AG04450 (cell line): ENCODE data around the gene SEMA7A. TPM values are rescaled to one million over a fixed set of nuclear protein-coding genes. Genes with fewer than 3 reads are reported as not detected.
"Not testable (repeated sequence)": the region's sequence is repeated elsewhere in the genome, so short reads cannot be mapped to it uniquely, and the experiment has no call there.

ENCODE experiments used
- CTCF ChIA-PET: fragments of 300-600, 350-600 bp; formaldehyde crosslinking; extraction: SDS; loops from one replicate; lab custom pipeline; 2022; ENCODE audit warnings: antibody characterized with exemption, inconsistent platforms; lab: Charles Lee
- POLR2A ChIA-PET: fragments of 350-600 bp; formaldehyde crosslinking; extraction: SDS; loops from one replicate; lab custom pipeline; 2021; ENCODE audit warnings: antibody characterized with exemption, inconsistent platforms; lab: Yijun Ruan, JAX
- DNase-seq: peaks from one replicate; pipeline ENCODE4 v3.0.0-alpha.2; 2011; ENCODE audit warnings: low read depth, low spot score
- H3K27ac ChIP-seq: one replicate; pipeline ENCODE4 v1.5.1; 2012; ENCODE audit warnings: low read depth, low read length, control low read depth
- H3K27me3 ChIP-seq: one replicate; pipeline ENCODE4 v1.6.0; 2012; ENCODE audit warnings: low read length; ENCODE audit not compliant: control insufficient read depth, insufficient read depth
- H3K4me3 ChIP-seq: 2 replicates; pipeline ENCODE4 v1.5.1; 2011; ENCODE audit warnings: mild to moderate bottlenecking, low read depth, low read length, control low read depth
- H3K9me3 ChIP-seq: 2 replicates; pipeline ENCODE4 v1.5.1; 2012; ENCODE audit warnings: low read length; ENCODE audit not compliant: control insufficient read depth, insufficient read depth
- CTCF ChIP-seq: IDR thresholded peaks from 2 replicates; pipeline ENCODE4 v1.5.1; 2011; ENCODE audit warnings: low read depth, low read length, control low read depth, inconsistent platforms
- polyA plus RNA-seq: library from polyadenylated mRNA; depleted of rRNA; stranded (reverse); fragments of >200 nt; gene quantifications from 2 replicates; pipeline ENCODE4 v1.2.3, GENCODE V29; 2011; rRNA removed
- small RNA-seq: library from RNA; depleted of rRNA; stranded (forward); fragments of <200 nt; gene quantifications from one replicate; pipeline ENCODE3, GENCODE V24; 2012; ENCODE audit warnings: low read depth; ENCODE audit not compliant: insufficient read length

The SEMA7A gene
- polyA plus RNA-seq, 1 experiment = 7.5 TPM

DNA sequence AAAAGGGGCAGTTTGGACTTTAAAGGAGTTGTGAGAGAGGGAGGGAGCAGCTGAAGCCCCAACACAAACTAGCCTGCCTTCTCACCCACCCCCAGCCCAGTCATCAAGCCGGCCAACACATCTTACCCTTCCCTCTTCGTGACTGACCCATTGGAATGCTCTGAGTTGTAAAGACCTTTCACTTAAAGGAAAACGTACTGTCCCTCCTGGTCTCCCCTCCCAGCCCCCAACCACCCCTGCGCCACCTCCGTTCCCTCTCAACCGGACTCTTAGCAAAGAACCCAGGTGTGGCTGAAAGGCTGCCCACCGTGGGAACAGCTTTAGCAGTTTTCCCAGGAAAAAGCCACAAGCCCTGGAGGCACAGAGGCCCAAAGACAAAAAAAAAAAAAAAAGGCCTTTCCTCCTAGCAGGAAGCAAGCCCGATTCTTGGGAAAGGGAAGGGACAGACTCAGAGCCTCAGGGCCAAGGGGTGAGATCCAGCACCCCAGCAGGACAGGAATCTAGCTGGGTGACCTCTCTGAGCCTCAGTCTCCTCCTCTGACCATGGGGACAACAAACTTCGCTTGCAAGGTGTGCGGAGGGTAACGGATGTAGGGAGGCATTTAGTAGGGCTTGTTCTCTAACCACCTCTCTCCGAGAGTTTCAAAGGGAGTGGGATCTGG lies 68.7 kb downstream of the SEMA7A start:
- H3K4me3 ChIP-seq = peak overlapping the region; percentile 57
- H3K27me3 ChIP-seq = peaks cover 20% of the 10 kb centered on the region
- no peak overlapping the region for H3K27ac ChIP-seq
- no peak for DNase-seq
- CTCF ChIA-PET = interaction anchor here (0.5 to 0.6 kb wide), 2 partner anchors 55 to 237 kb away, joined by 3 to 5 read pairs; no protein-coding TSS in a partner anchor
- no peaks in the 10 kb centered on the region for H3K9me3 ChIP-seq
- no peak for TF ChIP-seq CTCF
- POLR2A ChIA-PET = interaction anchor here (0.6 to 1.2 kb wide), 3 partner anchors 81 to 176 kb away, joined by 5 to 8 read pairs (median 6); no protein-coding TSS in a partner anchor

DNA sequence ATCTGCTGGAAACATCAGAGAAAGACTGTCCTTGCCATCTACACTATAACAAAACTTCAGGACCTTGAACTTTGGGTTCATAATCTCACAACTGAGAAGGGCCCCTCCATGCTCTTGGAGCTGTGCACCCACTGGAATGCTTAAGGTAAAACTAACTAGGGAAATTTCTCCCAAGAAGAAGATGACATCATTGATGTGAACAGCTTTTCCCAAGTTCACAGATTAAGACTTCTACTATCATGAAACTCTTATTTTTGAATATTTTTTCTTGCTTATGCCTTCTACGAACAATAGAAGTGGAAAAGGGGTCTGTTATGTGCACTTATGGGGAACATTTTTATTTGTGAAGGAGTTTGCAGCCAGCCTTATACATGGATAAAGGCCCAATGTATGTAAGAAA lies 71.3 kb downstream of the SEMA7A start:
- CTCF ChIA-PET = interaction anchor here (1.1 to 2.6 kb wide), 4 partner anchors 10 to 309 kb away, joined by 4 to 9 read pairs (median 5); no protein-coding TSS in a partner anchor
- no peak overlapping the region for H3K4me3 ChIP-seq
- no peak for TF ChIP-seq CTCF
- no peaks in the 10 kb centered on the region for H3K9me3 ChIP-seq
- peaks cover 14% of the 10 kb centered on the region for H3K27me3 ChIP-seq
- POLR2A ChIA-PET = no interaction called here
- no peak overlapping the region for H3K27ac ChIP-seq
- no peak for DNase-seq

- H3K4me3 ChIP-seq, H3K27ac ChIP-seq, H3K9me3 ChIP-seq, POLR2A ChIA-PET, DNase-seq: not testable (repeated sequence)
- CTCF ChIA-PET = interaction anchor here (2.6 kb wide), 1 partner anchor 12 kb away, joined by 9 read pairs; no protein-coding TSS in a partner anchor
- peaks cover 14% of the 10 kb centered on the region for H3K27me3 ChIP-seq
Measured at GRCh38 chr15:74360855-74361254, 72.9 kb downstream of the SEMA7A start.

DNA sequence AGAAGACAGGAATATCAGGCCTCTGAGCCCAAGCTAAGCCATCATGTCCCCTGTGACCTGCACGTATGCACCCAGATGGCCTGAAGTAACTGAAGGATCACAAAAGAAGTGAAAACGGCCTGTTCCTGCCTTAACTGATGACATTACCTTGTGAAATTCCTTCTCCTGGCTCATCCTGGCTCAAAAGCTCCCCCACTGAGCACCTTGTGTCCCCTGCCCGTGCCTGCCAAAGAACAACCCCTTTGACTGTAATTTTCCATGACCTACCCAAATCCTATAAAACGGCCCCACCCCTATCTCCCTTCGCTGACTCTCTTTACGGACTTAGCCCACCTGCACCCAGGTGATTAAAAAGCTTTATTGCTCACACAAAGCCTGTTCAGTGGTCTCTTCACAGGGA lies 74.4 kb downstream of the SEMA7A start:
- CTCF ChIA-PET, H3K27ac ChIP-seq, POLR2A ChIA-PET, DNase-seq, H3K9me3 ChIP-seq, H3K4me3 ChIP-seq: not testable (repeated sequence)
- H3K27me3 ChIP-seq = peaks cover 18% of the 10 kb centered on the region

Small RNA genes lying within 50 kb of the gene (small RNA-seq; reads per million reads assigned to genes)
- gene MIR6881 = not detected

Other genes with a start within 250 kb of the SEMA7A start
- gene STRA6, start 231.2 kb downstream of the SEMA7A start, polyA plus RNA-seq = 0.07 and 0.12 TPM in 2 replicates
- gene CCDC33, start 197.6 kb downstream of the SEMA7A start, polyA plus RNA-seq = not detected in 2 replicates
- gene CYP11A1, start 66.3 kb downstream of the SEMA7A start, polyA plus RNA-seq = 0.09 and 0.14 TPM in 2 replicates
- gene UBL7, start 27.2 kb upstream of the SEMA7A start, polyA plus RNA-seq = 76.6 and 82.8 TPM in 2 replicates
- 1.6 and 2.4 TPM in 2 replicates for gene ARID3B, start 107.3 kb upstream of the SEMA7A start, polyA plus RNA-seq
- gene CLK3, start 181.9 kb upstream of the SEMA7A start, polyA plus RNA-seq = 34.9 and 41.2 TPM in 2 replicates